Astrocyte (in vitro differentiated cells and primary cell): ENCODE data around the gene YOD1.

Source experiments
- CTCF ChIP-seq: IDR thresholded peaks from 2 replicates; pipeline ENCODE4 v1.5.1; 2011; ENCODE audit warnings: low read depth, mild to moderate bottlenecking, inconsistent platforms, low read length, moderate library complexity; ENCODE audit not compliant: insufficient read depth
- EZH2 ChIP-seq: IDR thresholded peaks from 2 replicates; pipeline ENCODE4 v1.6.1; 2012; ENCODE audit warnings: mild to moderate bottlenecking, low read length, inconsistent platforms; ENCODE audit not compliant: insufficient read depth

- TF ChIP-seq CTCF (no peak), EZH2 (no peak)
These were observed 5.7 kb upstream of the YOD1 start for GRCh38 chr1:207056673-207057072.
